Gastroesophageal sphincter (tissue), 3 donors: ENCODE results near the gene RTKN2.

Source experiments
- EP300 ChIP-seq: sonication (generic); formaldehyde crosslinking; IDR thresholded peaks from one replicate; pipeline ENCODE4 v1.6.1; 2017; ENCODE audit warnings: antibody characterized with exemption, mild to moderate bottlenecking
- POLR2A ChIP-seq, 2 donors: fragments of 450-650 bp; IDR thresholded peaks; one replicate each; pipeline ENCODE4 v1.6.1; 2017; ENCODE audit warnings: antibody characterized with exemption in 2 of 2, mild to moderate bottlenecking in 2 of 2, moderate library complexity in 1 of 2
- POLR2AphosphoS5 ChIP-seq: sonication (generic); formaldehyde crosslinking; IDR thresholded peaks from one replicate; pipeline ENCODE4 v1.6.1; 2017; ENCODE audit warnings: antibody characterized with exemption
- TF ChIP-seq, protein P1 (sequence below), 4 experiments: fragments of 200-600 bp in 2 of 4; fragments of 450-650 bp in 2 of 4; sonication (generic) in 1 of 4; IDR thresholded peaks; one replicate each; pipeline ENCODE4 v1.5.1; 2017 to 2019; ENCODE audit warnings: antibody characterized with exemption in 4 of 4, mild to moderate bottlenecking in 2 of 4, moderate library complexity in 2 of 4

DNA sequence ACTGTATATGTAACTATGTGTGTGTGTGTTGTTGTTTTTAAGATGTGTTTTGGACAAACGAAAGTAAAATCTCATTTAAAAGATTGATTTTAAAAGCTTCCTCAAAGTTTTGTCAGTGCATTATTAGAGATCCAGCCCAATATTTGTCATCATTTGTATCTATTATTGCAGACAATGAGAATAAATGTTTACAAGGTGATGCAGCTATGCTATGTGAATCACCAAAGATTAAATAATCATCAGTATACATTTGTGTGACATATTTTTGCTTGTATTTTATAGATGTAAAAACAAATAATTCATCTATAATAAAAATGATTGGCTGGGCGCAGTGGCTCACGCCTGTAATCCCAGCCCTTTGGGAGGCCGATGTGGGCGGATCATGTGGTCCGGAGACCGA is 35.3 kb upstream of the RTKN2 start:
- TF ChIP-seq POLR2A (IDR thresholded peaks at IDR 0.05), result no peak
- TF ChIP-seq, protein P1, sequence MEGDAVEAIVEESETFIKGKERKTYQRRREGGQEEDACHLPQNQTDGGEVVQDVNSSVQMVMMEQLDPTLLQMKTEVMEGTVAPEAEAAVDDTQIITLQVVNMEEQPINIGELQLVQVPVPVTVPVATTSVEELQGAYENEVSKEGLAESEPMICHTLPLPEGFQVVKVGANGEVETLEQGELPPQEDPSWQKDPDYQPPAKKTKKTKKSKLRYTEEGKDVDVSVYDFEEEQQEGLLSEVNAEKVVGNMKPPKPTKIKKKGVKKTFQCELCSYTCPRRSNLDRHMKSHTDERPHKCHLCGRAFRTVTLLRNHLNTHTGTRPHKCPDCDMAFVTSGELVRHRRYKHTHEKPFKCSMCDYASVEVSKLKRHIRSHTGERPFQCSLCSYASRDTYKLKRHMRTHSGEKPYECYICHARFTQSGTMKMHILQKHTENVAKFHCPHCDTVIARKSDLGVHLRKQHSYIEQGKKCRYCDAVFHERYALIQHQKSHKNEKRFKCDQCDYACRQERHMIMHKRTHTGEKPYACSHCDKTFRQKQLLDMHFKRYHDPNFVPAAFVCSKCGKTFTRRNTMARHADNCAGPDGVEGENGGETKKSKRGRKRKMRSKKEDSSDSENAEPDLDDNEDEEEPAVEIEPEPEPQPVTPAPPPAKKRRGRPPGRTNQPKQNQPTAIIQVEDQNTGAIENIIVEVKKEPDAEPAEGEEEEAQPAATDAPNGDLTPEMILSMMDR (IDR thresholded peaks at IDR 0.05), result no peak
- no peak for TF ChIP-seq EP300
- TF ChIP-seq POLR2AphosphoS5, result no peak
